Endothelial cell of umbilical vein (primary cell): ENCODE data around the gene B3GALNT2. TPM values are rescaled to one million over a fixed set of nuclear protein-coding genes. Genes with fewer than 3 reads are reported as not detected.
A peak's percentile ranks its signal among the peaks of the same experiment; 100 is the strongest.

Experiments
- BruUV-seq: library from RNA; stranded (reverse); fragments of 400-500 nt; replicated peaks from 2 replicates; lab custom pipeline; 2021; lab: Mats Ljungman, UMichigan
- CTCF ChIA-PET: fragments of 300-600, 350-600 bp; sonication (Branson Sonifier 250); formaldehyde crosslinking; loops from one replicate; lab custom pipeline; 2021; ENCODE audit warnings: antibody characterized with exemption, inconsistent platforms; lab: Charles Lee
- POLR2A ChIA-PET: fragments of 300-600, 350-600 bp; sonication (Branson Sonifier 250); formaldehyde crosslinking; loops from one replicate; lab custom pipeline; 2021; ENCODE audit warnings: antibody characterized with exemption, inconsistent platforms; lab: Charles Lee
- DNase-seq: peaks from one replicate; pipeline ENCODE4 v3.0.0-alpha.2; 2011; ENCODE audit warnings: low read depth, low spot score
- FAIRE-seq: peaks from 2 replicates; lab custom pipeline; 2011; peaks lifted over from hg19 to GRCh38; lab: Jason Lieb, UNC
- H2AFZ ChIP-seq: 2 replicates; pipeline ENCODE4 v1.6.0; 2012; ENCODE audit warnings: low read depth, low read length, control low read depth, inconsistent platforms
- H3K27ac ChIP-seq: 2 replicates; pipeline ENCODE4 v1.5.1; 2011; ENCODE audit warnings: low read depth, mild to moderate bottlenecking, control low read depth, low read length, moderate library complexity; ENCODE audit not compliant: insufficient read depth
- H3K27me3 ChIP-seq, 2 experiments: 2 replicates each; pipeline versions ENCODE4 v1.6.0 to v1.6.1; 2011; ENCODE audit warnings: low read length in 2 of 2, mixed read lengths in 1 of 2; ENCODE audit not compliant: control insufficient read depth in 2 of 2, insufficient read depth in 2 of 2
- H3K36me3 ChIP-seq, 2 experiments: 2 replicates in 1 of 2; 3 replicates in 1 of 2; pipeline ENCODE4 v1.5.1; 2011; ENCODE audit warnings: low read length in 2 of 2, mild to moderate bottlenecking in 1 of 2, moderate library complexity in 1 of 2; ENCODE audit not compliant: control insufficient read depth in 2 of 2, insufficient read depth in 2 of 2; ENCODE audit errors: extremely low read depth in 1 of 2
- H3K4me1 ChIP-seq: 3 replicates; pipeline ENCODE4 v1.5.1; 2011; ENCODE audit warnings: mild to moderate bottlenecking, low read length; ENCODE audit not compliant: control insufficient read depth, insufficient read depth; ENCODE audit errors: extremely low read depth
- H3K4me2 ChIP-seq: 2 replicates; pipeline ENCODE4 v1.6.1; 2011; ENCODE audit warnings: low read length, control low read depth, mixed read lengths; ENCODE audit not compliant: insufficient read depth
- H3K4me3 ChIP-seq, 3 experiments: fragments of 200-600 bp in 1 of 3; sonication (generic), shearing (Covaris generic) in 1 of 3; replicated peaks in 1 of 3; 2 replicates each; pipeline ENCODE4 v1.5.1; 2011 to 2016; ENCODE audit warnings: control low read depth in 3 of 3, low read length in 3 of 3, mild to moderate bottlenecking in 2 of 3, inconsistent platforms in 1 of 3, low read depth in 1 of 3, moderate library complexity in 1 of 3; ENCODE audit not compliant: insufficient read depth in 1 of 3
- H3K79me2 ChIP-seq: 2 replicates; pipeline ENCODE4 v1.6.0; 2012; ENCODE audit warnings: low read length, inconsistent platforms; ENCODE audit not compliant: control insufficient read depth, insufficient read depth
- H3K9ac ChIP-seq: replicated peaks from 2 replicates; pipeline ENCODE3; 2011; ENCODE audit warnings: low read length, control low read depth; ENCODE audit not compliant: insufficient read depth; ENCODE audit errors: extremely low read depth
- H3K9me1 ChIP-seq: replicated peaks from 3 replicates; pipeline ENCODE4 v1.6.0; 2011; ENCODE audit warnings: mild to moderate bottlenecking, low read length; ENCODE audit not compliant: control insufficient read depth, insufficient read depth; ENCODE audit errors: extremely low read depth
- H3K9me3 ChIP-seq: replicated peaks from 2 replicates; pipeline ENCODE4 v1.5.1; 2012; ENCODE audit warnings: low read length, inconsistent platforms; ENCODE audit not compliant: control insufficient read depth, insufficient read depth
- H4K20me1 ChIP-seq: replicated peaks from 2 replicates; pipeline ENCODE3; 2011; ENCODE audit warnings: mild to moderate bottlenecking, low read length; ENCODE audit not compliant: control insufficient read depth, insufficient read depth; ENCODE audit errors: extremely low read depth
- EZH2 ChIP-seq: IDR thresholded peaks from 2 replicates; pipeline ENCODE4 v1.6.1; 2012; ENCODE audit warnings: borderline replicate concordance, low read depth, mild to moderate bottlenecking, moderate library complexity, low read length, inconsistent platforms; ENCODE audit not compliant: severe bottlenecking
- FOS ChIP-seq: IDR thresholded peaks from 2 replicates; pipeline ENCODE4 v1.6.1; 2011; ENCODE audit warnings: mild to moderate bottlenecking, low read length, moderate library complexity, borderline replicate concordance; ENCODE audit not compliant: insufficient read depth
- GATA2 ChIP-seq: IDR thresholded peaks from 2 replicates; pipeline ENCODE4 v1.7.0; 2011; ENCODE audit warnings: low read depth, mild to moderate bottlenecking, moderate library complexity, mixed read lengths, low read length; ENCODE audit not compliant: insufficient read length, insufficient read depth
- JUN ChIP-seq: IDR thresholded peaks from 2 replicates; pipeline ENCODE4 v1.6.1; 2011; ENCODE audit warnings: borderline replicate concordance, low read depth; ENCODE audit not compliant: insufficient read length, insufficient read depth
- MYC ChIP-seq: IDR thresholded peaks from one replicate; pipeline ENCODE4 v1.6.1; 2011; ENCODE audit warnings: mild to moderate bottlenecking, low read depth, low read length
- POLR2A ChIP-seq: IDR thresholded peaks from 2 replicates; pipeline ENCODE4 v1.6.1; 2012; ENCODE audit warnings: low read depth, mild to moderate bottlenecking, control low read depth, low read length
- POLR2AphosphoS5 ChIP-seq: IDR thresholded peaks from 2 replicates; pipeline ENCODE4 v1.6.1; 2012; ENCODE audit warnings: low read depth, mild to moderate bottlenecking, control low read depth, low read length, moderate library complexity; ENCODE audit not compliant: insufficient read depth
- dilution Hi-C: fragments of 300-500 bp; cut with MboI; formaldehyde crosslinking; loops from one replicate; pipeline ENCODE4 v1.15.0; 2019; ENCODE audit warnings: low sequenced_read_pairs; ENCODE audit not compliant: extremely low pct_ligation_motif_present
- intact Hi-C: fragments of 100-400 bp; cut with micrococcal nuclease; formaldehyde crosslinking; loops from one replicate; pipeline ENCODE4 v1.10.0; 2022
- polyA plus RNA-seq, 4 experiments: library from polyadenylated mRNA; depleted of rRNA in 3 of 4; stranded (reverse) in 3 of 4; unstranded in 1 of 4; fragments of >200 nt; gene quantifications; 2 replicates each; pipeline versions ENCODE4 v1.2.1 to v1.2.3, GENCODE V29; 2011 to 2012; ENCODE audit warnings: missing spikeins in 1 of 4
- total RNA-seq: library from RNA; stranded (reverse); gene quantifications from 2 replicates; pipeline ENCODE4 v1.2.3, GENCODE V29; 2021
- TF ChIP-seq, protein P1 (sequence below), 2 donors: IDR thresholded peaks; 1 replicate in 1 of 2; 2 replicates in 1 of 2; pipeline ENCODE4 v1.5.1; 2011; ENCODE audit warnings: low read length in 2 of 2, mild to moderate bottlenecking in 2 of 2, moderate library complexity in 2 of 2, control low read depth in 1 of 2, inconsistent platforms in 1 of 2, low read depth in 1 of 2; ENCODE audit not compliant: insufficient read depth in 1 of 2; ENCODE audit errors: extremely low read depth in 1 of 2
- TF ChIP-seq, protein P2 (sequence below): IDR thresholded peaks from 2 replicates; pipeline ENCODE4 v1.6.1; 2011; ENCODE audit not compliant: insufficient read depth, insufficient read length

The B3GALNT2 gene
- total and polyA plus RNA-seq, 2 donors (not counting 3 experiments of a cell fraction or from before 2014, with no cell fraction given): 12.0 to 32.2 TPM

DNA sequence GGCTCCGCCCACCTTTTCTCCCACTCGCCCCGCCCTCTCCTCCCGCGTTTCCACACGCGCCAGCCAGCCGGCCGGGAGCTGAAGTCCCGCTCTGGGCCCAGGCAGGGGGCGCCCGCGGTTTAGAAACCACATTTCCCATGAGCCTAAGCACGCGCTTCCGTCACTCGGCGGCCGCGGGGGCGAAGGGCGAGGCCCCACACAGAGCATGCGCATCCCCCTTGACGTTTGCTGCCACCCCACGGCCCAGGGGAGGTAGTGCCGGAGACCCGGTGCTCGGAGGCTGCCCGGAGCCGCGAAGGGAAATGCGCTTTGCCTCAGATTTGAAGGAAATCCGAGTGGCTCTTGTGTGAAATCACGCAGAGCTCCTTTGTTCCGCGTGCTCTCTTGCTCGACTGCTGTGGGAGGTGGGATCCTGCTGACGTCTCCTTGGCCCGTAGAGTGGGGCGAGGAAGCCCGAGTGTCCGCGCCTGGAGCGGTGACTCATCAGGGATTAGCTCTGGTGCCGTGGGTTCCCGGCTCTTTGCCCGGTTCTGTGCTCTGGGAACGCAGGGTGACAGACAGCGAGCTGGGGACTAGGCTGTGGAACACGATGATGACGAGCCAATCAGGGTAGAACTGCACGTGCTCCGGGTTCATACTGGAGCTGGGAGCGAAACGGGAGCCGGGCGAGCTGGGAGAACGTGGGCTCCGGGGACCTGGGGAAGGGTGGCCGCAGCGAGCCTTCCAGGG lies 406 bp upstream of the B3GALNT2 start:
- peaks cover 40% of the 10 kb centered on the region for H3K79me2 ChIP-seq
- DNase-seq (peak; percentile 100), FAIRE-seq (peak; percentile 89)
- ChIA-PET CTCF (interaction anchor here (0.6 to 3.3 kb wide), 22 partner anchors 9 to 479 kb away, joined by 3 to 17 read pairs (median 4); no protein-coding TSS in a partner anchor), POLR2A (interaction anchor here (0.8 to 1.0 kb wide), 2 partner anchors 176 to 467 kb away, joined by 3 read pairs; partner anchors contain the start of gene GGPS1)
- H3K27ac ChIP-seq: peak overlapping the region; percentile 71
- BruUV-seq: TSS peak; percentile 79
- H3K27me3 ChIP-seq: no peaks in the 10 kb centered on the region
- H3K4me2 ChIP-seq: peak overlapping the region; percentile 28
- TF ChIP-seq POLR2A (peak; percentile 53), JUN (peak; percentile 55), GATA2 (no peak), FOS (peak; percentile 94), MYC (no peak), POLR2AphosphoS5 (no peak), EZH2 (no peak)
- TF ChIP-seq, protein P1, sequence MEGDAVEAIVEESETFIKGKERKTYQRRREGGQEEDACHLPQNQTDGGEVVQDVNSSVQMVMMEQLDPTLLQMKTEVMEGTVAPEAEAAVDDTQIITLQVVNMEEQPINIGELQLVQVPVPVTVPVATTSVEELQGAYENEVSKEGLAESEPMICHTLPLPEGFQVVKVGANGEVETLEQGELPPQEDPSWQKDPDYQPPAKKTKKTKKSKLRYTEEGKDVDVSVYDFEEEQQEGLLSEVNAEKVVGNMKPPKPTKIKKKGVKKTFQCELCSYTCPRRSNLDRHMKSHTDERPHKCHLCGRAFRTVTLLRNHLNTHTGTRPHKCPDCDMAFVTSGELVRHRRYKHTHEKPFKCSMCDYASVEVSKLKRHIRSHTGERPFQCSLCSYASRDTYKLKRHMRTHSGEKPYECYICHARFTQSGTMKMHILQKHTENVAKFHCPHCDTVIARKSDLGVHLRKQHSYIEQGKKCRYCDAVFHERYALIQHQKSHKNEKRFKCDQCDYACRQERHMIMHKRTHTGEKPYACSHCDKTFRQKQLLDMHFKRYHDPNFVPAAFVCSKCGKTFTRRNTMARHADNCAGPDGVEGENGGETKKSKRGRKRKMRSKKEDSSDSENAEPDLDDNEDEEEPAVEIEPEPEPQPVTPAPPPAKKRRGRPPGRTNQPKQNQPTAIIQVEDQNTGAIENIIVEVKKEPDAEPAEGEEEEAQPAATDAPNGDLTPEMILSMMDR (IDR thresholded peaks at IDR 0.05; ENCODE audit: extremely low read depth in 1 of 2, insufficient read depth in 1 of 2, low read depth in 1 of 2, low read length in 2 of 2): peak; percentile 87 to 92
- TF ChIP-seq, protein P2, sequence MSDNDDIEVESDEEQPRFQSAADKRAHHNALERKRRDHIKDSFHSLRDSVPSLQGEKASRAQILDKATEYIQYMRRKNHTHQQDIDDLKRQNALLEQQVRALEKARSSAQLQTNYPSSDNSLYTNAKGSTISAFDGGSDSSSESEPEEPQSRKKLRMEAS: peak; percentile 75
- no peaks in the 10 kb centered on the region for H3K9me1 ChIP-seq
- H2AFZ ChIP-seq: peak overlapping the region; percentile 80
- dilution Hi-C loops (no loop called here), intact Hi-C loops (loop anchor here (1.0 to 10.0 kb wide), 12 partner anchors 176 to 1100 kb away; partner anchors contain the start of genes ARID4B, ERO1B, GGPS1 and HEATR1)
- no peaks in the 10 kb centered on the region for H3K9me3 ChIP-seq
- peaks cover 9% of the 10 kb centered on the region for H3K4me1 ChIP-seq
- peak overlapping the region; percentile 73 for H3K9ac ChIP-seq
- no peaks in the 10 kb centered on the region for H3K36me3 ChIP-seq
- H3K4me3 ChIP-seq: peak overlapping the region; percentile 14 to 80 (median 41)
- H4K20me1 ChIP-seq: no peaks in the 10 kb centered on the region
